DND-41 (cell line): ENCODE measurements around the gene TBC1D4.

Source experiments
- ATAC-seq: fragments of 200-7000 bp; cut with Tn5 transposase; 3 replicates; pipeline ENCODE4 v1.9.1; 2021; ENCODE audit warnings: low read depth; ENCODE audit not compliant: insufficient read depth
- DNase-seq: peaks from one replicate; pipeline ENCODE4 v3.0.0-alpha.2; 2020
- H2AFZ ChIP-seq: 2 replicates; pipeline ENCODE4 v1.6.0; 2012; ENCODE audit warnings: low read depth, low read length
- H3K27ac ChIP-seq: 2 replicates; pipeline ENCODE4 v1.5.1; 2012; ENCODE audit warnings: low read length, inconsistent platforms
- H3K27me3 ChIP-seq: fragments of 200-600 bp; sonication (generic); 2 replicates; pipeline ENCODE4 v1.6.0; 2012; ENCODE audit warnings: low read length, mild to moderate bottlenecking, inconsistent platforms; ENCODE audit not compliant: insufficient read depth, poor library complexity
- H3K36me3 ChIP-seq: 2 replicates; pipeline ENCODE4 v1.5.1; 2012; ENCODE audit warnings: low read length, inconsistent platforms; ENCODE audit not compliant: insufficient read depth
- H3K4me1 ChIP-seq: 2 replicates; pipeline ENCODE4 v1.5.1; 2012; ENCODE audit warnings: mild to moderate bottlenecking, low read length; ENCODE audit not compliant: insufficient read depth
- H3K4me2 ChIP-seq: 2 replicates; pipeline ENCODE4 v1.6.0; 2012; ENCODE audit warnings: mild to moderate bottlenecking, moderate library complexity, low read length, inconsistent platforms; ENCODE audit not compliant: insufficient read depth
- H3K4me3 ChIP-seq, 2 experiments: fragments of 200-600 bp in 1 of 2; shearing (Covaris generic) in 1 of 2; 2 replicates each; pipeline ENCODE4 v1.5.1; 2012 to 2016; ENCODE audit warnings: inconsistent platforms in 2 of 2, low read length in 2 of 2, mild to moderate bottlenecking in 2 of 2, low read depth in 1 of 2, moderate library complexity in 1 of 2
- H3K79me2 ChIP-seq: 2 replicates; pipeline ENCODE4 v1.6.0; 2012; ENCODE audit warnings: low read length, inconsistent platforms; ENCODE audit not compliant: insufficient read depth
- H3K9ac ChIP-seq: 2 replicates; pipeline ENCODE4 v1.6.0; 2012; ENCODE audit warnings: low read depth, mild to moderate bottlenecking, inconsistent platforms, low read length, moderate library complexity
- H3K9me3 ChIP-seq: 2 replicates; pipeline ENCODE4 v1.5.1; 2012; ENCODE audit warnings: low read length, moderate library complexity, mild to moderate bottlenecking, inconsistent platforms; ENCODE audit not compliant: insufficient read depth, severe bottlenecking
- H4K20me1 ChIP-seq: 2 replicates; pipeline ENCODE4 v1.6.0; 2012; ENCODE audit warnings: low read length; ENCODE audit not compliant: insufficient read depth
- EZH2 ChIP-seq: IDR thresholded peaks from 3 replicates; pipeline ENCODE4 v1.6.1; 2012; ENCODE audit warnings: borderline replicate concordance, low read depth, mild to moderate bottlenecking, moderate library complexity, low read length, inconsistent platforms; ENCODE audit not compliant: severe bottlenecking
- TF ChIP-seq, protein P1 (sequence below): IDR thresholded peaks from 2 replicates; pipeline ENCODE4 v1.5.1; 2012; ENCODE audit warnings: borderline replicate concordance, low read length, moderate library complexity, mild to moderate bottlenecking; ENCODE audit not compliant: poor library complexity, severe bottlenecking; ENCODE audit errors: extremely low read depth

TBC1D4 gene

DNA sequence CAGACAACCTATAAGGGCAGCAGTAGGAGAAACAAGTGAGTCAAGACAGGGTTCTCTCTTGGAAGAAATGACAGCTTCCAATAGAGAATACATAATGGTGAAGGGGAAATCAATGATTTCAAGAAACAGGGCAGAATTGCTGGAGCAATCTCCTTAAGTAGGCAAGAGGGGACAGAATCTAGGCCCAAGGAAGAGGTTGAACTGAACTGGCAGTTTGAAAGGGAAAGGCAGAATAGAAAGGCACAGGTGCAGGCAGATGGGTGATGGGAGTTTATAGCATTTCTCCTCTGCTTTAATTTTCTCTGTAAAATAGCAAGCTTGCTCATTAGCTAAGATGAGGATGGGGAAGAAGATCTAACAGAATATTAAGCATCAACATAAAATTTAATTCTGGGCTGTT is 110.8 kb downstream of the TBC1D4 start:
- H3K27ac ChIP-seq: no peak overlapping the region
- H4K20me1 ChIP-seq: no peaks in the 10 kb centered on the region; the same call in 1 of the 2 replicates

DNA sequence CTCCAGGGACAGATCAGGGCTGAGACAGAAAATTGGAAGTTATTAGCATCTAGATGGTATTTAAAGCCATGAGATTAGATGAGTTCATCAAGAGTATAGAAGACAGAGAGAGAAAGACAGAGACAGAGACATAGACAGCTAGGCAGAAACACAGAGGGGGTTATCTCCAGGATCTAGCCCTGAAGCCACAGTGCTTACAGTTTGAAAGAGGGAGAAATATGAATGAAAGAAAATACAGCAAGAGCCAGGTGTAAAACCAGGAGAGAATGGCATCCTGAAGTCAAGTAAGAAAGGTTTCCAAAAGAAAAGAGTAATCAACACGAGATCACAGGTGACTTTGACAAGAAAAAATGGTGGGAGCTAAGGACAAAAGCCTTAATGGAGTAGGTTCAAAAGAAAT is 111.2 kb downstream of the TBC1D4 start:
- Histone ChIP-seq H3K36me3 (no peaks in the 10 kb centered on the region), H3K9ac (no peak overlapping the region), H3K27me3 (peaks cover 5% of the 10 kb centered on the region), H3K79me2 (no peaks in the 10 kb centered on the region), H4K20me1 (no peaks in the 10 kb centered on the region; the same call in 1 of the 2 replicates), H3K27ac (no peak overlapping the region), H3K4me1 (no peaks in the 10 kb centered on the region), H3K9me3 (no peaks in the 10 kb centered on the region), H2AFZ (no peak overlapping the region), H3K4me2 (no peak overlapping the region), H3K4me3 (no peak overlapping the region)
- ATAC-seq: no peak
- no peak for TF ChIP-seq EZH2
- TF ChIP-seq, protein P1, sequence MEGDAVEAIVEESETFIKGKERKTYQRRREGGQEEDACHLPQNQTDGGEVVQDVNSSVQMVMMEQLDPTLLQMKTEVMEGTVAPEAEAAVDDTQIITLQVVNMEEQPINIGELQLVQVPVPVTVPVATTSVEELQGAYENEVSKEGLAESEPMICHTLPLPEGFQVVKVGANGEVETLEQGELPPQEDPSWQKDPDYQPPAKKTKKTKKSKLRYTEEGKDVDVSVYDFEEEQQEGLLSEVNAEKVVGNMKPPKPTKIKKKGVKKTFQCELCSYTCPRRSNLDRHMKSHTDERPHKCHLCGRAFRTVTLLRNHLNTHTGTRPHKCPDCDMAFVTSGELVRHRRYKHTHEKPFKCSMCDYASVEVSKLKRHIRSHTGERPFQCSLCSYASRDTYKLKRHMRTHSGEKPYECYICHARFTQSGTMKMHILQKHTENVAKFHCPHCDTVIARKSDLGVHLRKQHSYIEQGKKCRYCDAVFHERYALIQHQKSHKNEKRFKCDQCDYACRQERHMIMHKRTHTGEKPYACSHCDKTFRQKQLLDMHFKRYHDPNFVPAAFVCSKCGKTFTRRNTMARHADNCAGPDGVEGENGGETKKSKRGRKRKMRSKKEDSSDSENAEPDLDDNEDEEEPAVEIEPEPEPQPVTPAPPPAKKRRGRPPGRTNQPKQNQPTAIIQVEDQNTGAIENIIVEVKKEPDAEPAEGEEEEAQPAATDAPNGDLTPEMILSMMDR: no peak
- DNase-seq: no peak

More for the DNA sequence above, 110.8 kb downstream of the TBC1D4 start:
- Histone ChIP-seq H3K9me3 (no peaks in the 10 kb centered on the region), H2AFZ (no peak overlapping the region), H3K4me2 (no peak overlapping the region), H3K27me3 (peaks cover 5% of the 10 kb centered on the region), H3K36me3 (no peaks in the 10 kb centered on the region), H3K79me2 (no peaks in the 10 kb centered on the region), H3K9ac (no peak overlapping the region), H3K4me3 (no peak overlapping the region), H3K4me1 (no peaks in the 10 kb centered on the region)
- no peak for TF ChIP-seq EZH2
- TF ChIP-seq, protein P1: no peak
- ATAC-seq: no peak
- no peak for DNase-seq

DNA sequence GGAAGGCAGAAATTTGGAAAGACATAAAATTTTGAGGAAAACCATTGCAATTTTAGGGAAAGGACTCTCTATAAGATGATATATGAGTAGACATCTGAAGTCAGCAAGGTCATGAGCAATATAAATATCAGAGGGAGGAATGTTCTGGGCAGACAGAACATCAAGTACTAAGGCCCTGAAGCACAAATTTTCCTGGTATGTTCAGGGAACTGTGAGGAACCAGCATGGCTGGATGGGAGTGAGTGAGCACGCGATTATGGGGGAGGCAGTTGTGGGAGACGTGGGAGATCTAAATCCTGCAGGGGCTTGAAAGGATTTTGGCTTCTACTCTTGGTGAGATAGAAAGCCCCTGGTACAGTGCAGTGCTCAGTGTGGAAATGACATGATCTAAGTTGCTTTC is 112.0 kb downstream of the TBC1D4 start:
- no peak overlapping the region for H3K9ac ChIP-seq
- no peak overlapping the region for H3K4me3 ChIP-seq
- DNase-seq (no peak), ATAC-seq (no peak)
- H2AFZ ChIP-seq: no peak overlapping the region
- H3K9me3 ChIP-seq: no peaks in the 10 kb centered on the region
- H3K27ac ChIP-seq: no peak overlapping the region
- H3K27me3 ChIP-seq: peaks cover 5% of the 10 kb centered on the region
- no peaks in the 10 kb centered on the region; the same call in 1 of the 2 replicates for H4K20me1 ChIP-seq
- H3K36me3 ChIP-seq: no peaks in the 10 kb centered on the region
- no peaks in the 10 kb centered on the region for H3K4me1 ChIP-seq
- H3K79me2 ChIP-seq: no peaks in the 10 kb centered on the region
- no peak overlapping the region for H3K4me2 ChIP-seq
- TF ChIP-seq, protein P1: no peak
- no peak for TF ChIP-seq EZH2

DNA sequence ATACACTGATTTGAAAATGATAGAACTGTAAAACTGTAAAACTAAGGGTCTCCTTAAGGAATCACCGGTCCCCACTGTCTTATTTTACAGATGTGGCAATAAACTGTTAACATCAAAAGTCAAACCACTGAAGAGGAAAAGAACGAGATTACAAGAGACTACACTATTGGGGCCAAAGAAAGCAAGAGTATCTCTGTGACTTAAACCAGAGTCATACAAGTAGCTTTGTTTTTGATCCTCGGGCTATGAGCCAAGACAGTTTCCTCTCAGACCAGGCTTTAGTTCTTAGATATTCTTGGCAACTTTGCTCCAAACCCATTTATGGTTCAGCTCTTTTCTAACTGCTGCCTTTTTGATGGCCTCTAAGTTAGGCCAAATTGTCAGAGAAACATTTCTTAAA is 113.8 kb downstream of the TBC1D4 start:
- Histone ChIP-seq H3K79me2 (no peaks in the 10 kb centered on the region), H2AFZ (no peak overlapping the region), H3K27me3 (peaks cover 5% of the 10 kb centered on the region), H3K27ac (no peak overlapping the region), H4K20me1 (no peaks in the 10 kb centered on the region; the same call in 1 of the 2 replicates), H3K4me2 (no peak overlapping the region), H3K9ac (no peak overlapping the region), H3K36me3 (no peaks in the 10 kb centered on the region), H3K9me3 (no peaks in the 10 kb centered on the region), H3K4me1 (no peaks in the 10 kb centered on the region), H3K4me3 (no peak overlapping the region)
- no peak for DNase-seq
- TF ChIP-seq, protein P1: no peak
- TF ChIP-seq EZH2: no peak
- no peak for ATAC-seq
